Erythroblast (primary cell): ENCODE data around the gene STPG4.
"Not testable (repeated sequence)": the region's sequence is repeated elsewhere in the genome, so short reads cannot be mapped to it uniquely, and the experiment has no call there.

Source experiments
- DNase-seq, 2 experiments: peaks; one replicate each; lab custom pipeline; 2025; lab: John Stamatoyannopoulos, UW
- GATA1 ChIP-seq: IDR thresholded peaks from 2 replicates; pipeline ENCODE4 v1.6.1; 2011; ENCODE audit warnings: low read depth, mild to moderate bottlenecking, control low read depth, low read length, moderate library complexity
- POLR2A ChIP-seq: IDR thresholded peaks from 2 replicates; pipeline ENCODE4 v1.6.1; 2011; ENCODE audit warnings: mild to moderate bottlenecking, low read length

STPG4 gene, protein sequence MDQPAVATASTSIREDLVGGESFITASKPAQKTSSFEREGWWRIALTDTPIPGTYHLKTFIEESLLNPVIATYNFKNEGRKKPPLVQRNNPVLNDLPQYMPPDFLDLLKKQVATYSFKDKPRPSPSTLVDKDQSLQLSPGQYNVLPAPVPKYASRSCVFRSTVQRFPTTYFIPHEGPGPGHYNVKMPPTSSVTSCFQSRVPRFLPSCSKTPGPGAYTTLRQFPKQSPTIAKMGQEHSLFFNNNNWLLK

GRCh38 chr2:47155091-47155876 is at the start of gene STPG4:
Gene STPG4, minus strand, starts transcription at chr2:47155308. Its CDS starts 57 bp downstream, at chr2:47155251.
- TF ChIP-seq POLR2A (no peak), GATA1 (no peak)
- no peak for DNase-seq

DNA sequence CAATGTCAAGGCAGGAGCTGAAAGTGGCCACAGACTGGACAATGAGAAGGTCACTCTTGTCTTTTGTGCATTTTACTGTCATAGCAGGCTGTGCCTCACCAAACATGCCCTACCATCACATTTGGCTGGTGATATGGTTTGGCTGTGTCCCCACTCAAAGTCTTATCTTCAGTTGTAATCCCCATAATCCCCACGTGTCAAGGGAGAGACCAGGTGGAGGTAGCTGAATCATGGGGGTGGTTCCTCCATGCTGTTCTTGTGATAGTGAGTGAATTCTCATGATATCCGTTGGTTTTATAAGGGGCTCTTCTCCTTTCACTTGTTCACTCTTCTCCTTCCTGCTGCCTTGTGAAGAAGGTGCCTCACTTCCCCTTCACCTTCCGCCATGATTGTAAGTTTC is 49.6 kb upstream of the STPG4 start:
- no peak for DNase-seq
- TF ChIP-seq GATA1 (no peak), POLR2A (no peak)

GRCh38 chr2:47203995-47204394 is 48.9 kb upstream of the STPG4 start:
- DNase-seq = no peak
- TF ChIP-seq POLR2A = no peak

GRCh38 chr2:47201224-47201623 is 46.1 kb upstream of the STPG4 start:
- no peak for TF ChIP-seq POLR2A
- TF ChIP-seq GATA1 = no peak
- DNase-seq = no peak

- DNase-seq = no peak
Measured at GRCh38 chr2:47198985-47199451, 43.9 kb upstream of the STPG4 start.

GRCh38 chr2:47196499-47196898 is 41.4 kb upstream of the STPG4 start:
- TF ChIP-seq GATA1 (no peak), POLR2A (no peak)
- no peak for DNase-seq

More at GRCh38 chr2:47198985-47199451, 43.9 kb upstream of the STPG4 start:
- no peak for TF ChIP-seq POLR2A
- TF ChIP-seq GATA1 = no peak

DNA sequence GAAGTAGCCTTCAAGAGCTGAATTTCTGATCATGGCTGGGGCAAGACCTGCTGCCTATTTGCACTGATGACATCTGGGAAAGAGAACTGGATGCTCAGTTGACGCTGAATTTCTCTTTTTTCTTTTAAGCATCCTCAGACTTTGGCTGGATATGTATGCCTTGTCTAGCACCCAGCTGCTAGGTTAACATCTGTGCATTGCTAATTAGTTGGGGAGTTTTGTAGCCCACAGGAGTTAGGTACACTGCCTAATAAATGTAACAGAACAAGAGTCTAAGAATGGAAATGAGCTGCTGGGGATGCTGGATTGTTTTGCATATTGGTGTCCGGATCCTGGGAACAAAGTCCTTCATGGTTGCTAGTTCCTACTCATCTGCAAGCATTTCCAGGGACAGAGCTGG is 40.9 kb upstream of the STPG4 start:
- TF ChIP-seq POLR2A (no peak), GATA1 (no peak)
- DNase-seq = no peak

GRCh38 chr2:47195148-47195547 is 40.0 kb upstream of the STPG4 start:
- TF ChIP-seq POLR2A = no peak
- TF ChIP-seq GATA1 = no peak
- peak in 1 of 2 experiments; percentile 12 for DNase-seq

GRCh38 chr2:47194410-47194809 is 39.3 kb upstream of the STPG4 start:
- no peak for DNase-seq
- TF ChIP-seq GATA1 = no peak
- no peak for TF ChIP-seq POLR2A

GRCh38 chr2:47193607-47194006 is 38.5 kb upstream of the STPG4 start:
- no peak for DNase-seq
- no peak for TF ChIP-seq POLR2A
- TF ChIP-seq GATA1 = no peak

- no peak for DNase-seq
- TF ChIP-seq GATA1 = no peak
- TF ChIP-seq POLR2A = no peak
Measured at GRCh38 chr2:47190188-47190881, 35.2 kb upstream of the STPG4 start.

DNA sequence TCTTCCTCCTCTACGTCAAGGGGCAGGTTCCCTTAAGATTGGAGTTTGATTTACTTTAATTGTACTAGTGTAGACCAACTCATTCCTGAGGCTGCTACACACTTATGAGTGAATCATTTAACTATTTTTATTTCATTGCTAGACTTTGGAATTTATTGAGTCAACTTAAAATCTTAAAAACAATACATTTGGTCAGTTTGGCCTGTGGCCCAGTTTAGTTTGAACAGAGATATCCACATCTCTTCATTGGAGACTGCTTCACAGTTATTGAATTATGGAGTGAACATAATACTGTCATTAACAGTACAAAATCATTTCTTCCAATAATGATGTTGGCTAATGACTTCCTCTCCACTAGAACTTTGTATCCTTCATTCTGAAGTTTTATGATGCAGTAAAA is 34.5 kb upstream of the STPG4 start:
- no peak for DNase-seq
- TF ChIP-seq GATA1 (no peak), POLR2A (no peak)

- no peak for DNase-seq
- TF ChIP-seq POLR2A (no peak), GATA1 (no peak)
Measured at GRCh38 chr2:47187069-47187468, 32.0 kb upstream of the STPG4 start.

- no peak for DNase-seq
- TF ChIP-seq POLR2A = no peak
- no peak for TF ChIP-seq GATA1
Measured at GRCh38 chr2:47186351-47186750, 31.2 kb upstream of the STPG4 start.

- not testable (repeated sequence) for DNase-seq
Measured at GRCh38 chr2:47185098-47185497, 30.0 kb upstream of the STPG4 start.
